ENCODE measurements around the gene SEMA3A.
"Not testable (repeated sequence)": the region's sequence is repeated elsewhere in the genome, so short reads cannot be mapped to it uniquely, and the experiment has no call there.

SEMA3A gene

GRCh38 chr7:84108119-84108518, 86.5 kb downstream of the SEMA3A start:
- DNase-seq: no peak

GRCh38 chr7:84107259-84107658, 87.3 kb downstream of the SEMA3A start:
- no peak for DNase-seq

GRCh38 chr7:84106291-84106690, 88.3 kb downstream of the SEMA3A start:
- no peak for DNase-seq

- peak; percentile 70 for DNase-seq
Observed at GRCh38 chr7:84105586-84105985, 89.0 kb downstream of the SEMA3A start.

- no peak for DNase-seq
Observed at GRCh38 chr7:84104826-84105225, 89.8 kb downstream of the SEMA3A start.

- DNase-seq: no peak
Observed at GRCh38 chr7:84102213-84102612, 92.4 kb downstream of the SEMA3A start.

- peak; percentile 43 for DNase-seq
Observed at GRCh38 chr7:84100866-84101265, 93.7 kb downstream of the SEMA3A start.

GRCh38 chr7:84095971-84096370, 98.6 kb downstream of the SEMA3A start:
- no peak for DNase-seq

GRCh38 chr7:84092207-84092606, 102.4 kb downstream of the SEMA3A start:
- DNase-seq: no peak

- no peak for DNase-seq
Observed at GRCh38 chr7:84091318-84091717, 103.3 kb downstream of the SEMA3A start.

- DNase-seq: peak; percentile 50
Observed at GRCh38 chr7:84088802-84089201, 105.8 kb downstream of the SEMA3A start.

- DNase-seq: no peak
Observed at GRCh38 chr7:84085998-84086397, 108.6 kb downstream of the SEMA3A start.

- DNase-seq: peak; percentile 26
Observed at GRCh38 chr7:84085147-84085546, 109.4 kb downstream of the SEMA3A start.

- DNase-seq: no peak
Observed at GRCh38 chr7:84083846-84084245, 110.7 kb downstream of the SEMA3A start.

- no peak for DNase-seq
Observed at GRCh38 chr7:84081973-84082522, 112.5 kb downstream of the SEMA3A start.

GRCh38 chr7:84077336-84077735, 117.3 kb downstream of the SEMA3A start:
- DNase-seq: no peak

- no peak for DNase-seq
Observed at GRCh38 chr7:84076219-84076618, 118.4 kb downstream of the SEMA3A start.

GRCh38 chr7:84073186-84073875, 121.3 kb downstream of the SEMA3A start:
- DNase-seq: peak; percentile 53

GRCh38 chr7:84070770-84071169, 123.8 kb downstream of the SEMA3A start:
- DNase-seq: no peak

- no peak for DNase-seq
Observed at GRCh38 chr7:84069999-84070500, 124.5 kb downstream of the SEMA3A start.

GRCh38 chr7:84069033-84069432, 125.6 kb downstream of the SEMA3A start:
- DNase-seq: no peak

- DNase-seq: not testable (repeated sequence)
Observed at GRCh38 chr7:84062489-84062901, 132.1 kb downstream of the SEMA3A start.

GRCh38 chr7:84060760-84061261, 133.8 kb downstream of the SEMA3A start:
- peak; percentile 52 for DNase-seq

- DNase-seq: no peak
Observed at GRCh38 chr7:84060000-84060399, 134.6 kb downstream of the SEMA3A start.
